ENCODE results near the gene CDC123.
"Not testable (repeated sequence)": the region's sequence is repeated elsewhere in the genome, so short reads cannot be mapped to it uniquely, and the experiment has no call there.

CDC123 gene

GRCh38 chr10:12237265-12238220 lies 41.6 kb downstream of the CDC123 start:
- DNase-seq, result no peak

- DNase-seq, result no peak
Measured at GRCh38 chr10:12238821-12239220, 42.8 kb downstream of the CDC123 start.

GRCh38 chr10:12241810-12242529 lies 46.0 kb downstream of the CDC123 start:
- no peak for DNase-seq

- no peak for DNase-seq
Measured at GRCh38 chr10:12243864-12244620, 48.1 kb downstream of the CDC123 start.

- no peak for DNase-seq
Measured at GRCh38 chr10:12250181-12250580, 54.2 kb downstream of the CDC123 start.

- DNase-seq, result not testable (repeated sequence)
Measured at GRCh38 chr10:12250702-12251101, 54.7 kb downstream of the CDC123 start.

- DNase-seq, result no peak
Measured at GRCh38 chr10:12251581-12251980, 55.6 kb downstream of the CDC123 start.

- no peak for DNase-seq
Measured at GRCh38 chr10:12252882-12253546, 57.0 kb downstream of the CDC123 start.

- no peak for DNase-seq
Measured at GRCh38 chr10:12255048-12255447, 59.1 kb downstream of the CDC123 start.

GRCh38 chr10:12259988-12260387 lies 64.0 kb downstream of the CDC123 start:
- no peak for DNase-seq

GRCh38 chr10:12262278-12262981 lies 66.4 kb downstream of the CDC123 start:
- DNase-seq, result no peak

GRCh38 chr10:12264204-12264940 lies 68.4 kb downstream of the CDC123 start:
- peak; percentile 67 for DNase-seq

- no peak for DNase-seq
Measured at GRCh38 chr10:12269056-12269455, 73.1 kb downstream of the CDC123 start.

GRCh38 chr10:12271210-12271540 lies 75.2 kb downstream of the CDC123 start:
- no peak for DNase-seq

- not testable (repeated sequence) for DNase-seq
Measured at GRCh38 chr10:12277862-12278261, 81.9 kb downstream of the CDC123 start.

- no peak for DNase-seq
Measured at GRCh38 chr10:12279281-12279680, 83.3 kb downstream of the CDC123 start.

GRCh38 chr10:12287772-12288171 lies 91.8 kb downstream of the CDC123 start:
- no peak for DNase-seq

GRCh38 chr10:12297784-12298183 lies 101.8 kb downstream of the CDC123 start:
- DNase-seq, result not testable (repeated sequence)

- peak; percentile 38 for DNase-seq
Measured at GRCh38 chr10:12299222-12299965, 103.4 kb downstream of the CDC123 start.
